Measurements from ENCODE around the gene C15orf40.

DNA sequence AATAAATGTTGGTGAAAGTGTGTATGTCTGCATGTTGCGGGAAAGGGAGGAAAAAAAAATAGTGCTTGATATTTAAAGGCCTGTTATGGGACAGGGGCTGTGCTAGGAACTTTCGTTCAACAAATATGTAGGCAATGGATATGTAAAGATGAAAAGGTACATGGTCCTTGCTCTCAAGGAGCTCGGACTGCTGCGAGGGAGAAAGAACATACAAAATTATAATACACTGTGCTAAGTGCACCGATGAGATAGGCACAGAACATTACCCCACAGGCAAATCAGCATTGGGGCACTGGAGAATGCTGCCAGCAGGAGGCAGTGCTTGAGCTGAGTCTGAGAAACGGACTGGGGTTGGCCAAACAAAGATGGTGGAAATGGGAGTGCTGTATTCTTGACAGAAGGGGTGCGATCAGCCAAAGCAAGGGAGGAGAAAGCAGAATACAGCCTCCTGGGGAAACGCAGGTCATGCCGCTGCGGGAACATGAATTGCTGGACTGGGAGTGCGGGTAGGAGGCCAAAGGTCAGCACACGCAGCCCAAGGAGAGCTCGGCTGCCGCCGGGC is 649 bp downstream of the C15orf40 start:
- TF ChIP-seq, protein P1, sequence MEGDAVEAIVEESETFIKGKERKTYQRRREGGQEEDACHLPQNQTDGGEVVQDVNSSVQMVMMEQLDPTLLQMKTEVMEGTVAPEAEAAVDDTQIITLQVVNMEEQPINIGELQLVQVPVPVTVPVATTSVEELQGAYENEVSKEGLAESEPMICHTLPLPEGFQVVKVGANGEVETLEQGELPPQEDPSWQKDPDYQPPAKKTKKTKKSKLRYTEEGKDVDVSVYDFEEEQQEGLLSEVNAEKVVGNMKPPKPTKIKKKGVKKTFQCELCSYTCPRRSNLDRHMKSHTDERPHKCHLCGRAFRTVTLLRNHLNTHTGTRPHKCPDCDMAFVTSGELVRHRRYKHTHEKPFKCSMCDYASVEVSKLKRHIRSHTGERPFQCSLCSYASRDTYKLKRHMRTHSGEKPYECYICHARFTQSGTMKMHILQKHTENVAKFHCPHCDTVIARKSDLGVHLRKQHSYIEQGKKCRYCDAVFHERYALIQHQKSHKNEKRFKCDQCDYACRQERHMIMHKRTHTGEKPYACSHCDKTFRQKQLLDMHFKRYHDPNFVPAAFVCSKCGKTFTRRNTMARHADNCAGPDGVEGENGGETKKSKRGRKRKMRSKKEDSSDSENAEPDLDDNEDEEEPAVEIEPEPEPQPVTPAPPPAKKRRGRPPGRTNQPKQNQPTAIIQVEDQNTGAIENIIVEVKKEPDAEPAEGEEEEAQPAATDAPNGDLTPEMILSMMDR (IDR thresholded peaks at IDR 0.05), result peak in 2 of 3 donors; percentile 49 to 51
- no peak for TF ChIP-seq POLR2A (IDR thresholded peaks at IDR 0.05)

All from breast epithelium (tissue), 3 donors.